ACC112 (cell line): ENCODE results near the gene SEMA4D.
"Not testable (repeated sequence)": the region's sequence is repeated elsewhere in the genome, so short reads cannot be mapped to it uniquely, and the experiment has no call there.

Experiments
- H2AFZ ChIP-seq: fragments of 200-600 bp; sonication (generic); one replicate; pipeline ENCODE4 v1.6.0; 2017; ENCODE audit warnings: antibody characterized with exemption, low read length; ENCODE audit not compliant: unreplicated experiment
- H3K27ac ChIP-seq: fragments of 200-600 bp; sonication (generic); 2 replicates; pipeline ENCODE4 v1.5.1; 2014; ENCODE audit warnings: low read depth, mild to moderate bottlenecking, antibody characterized with exemption, low read length, moderate library complexity
- H3K27me3 ChIP-seq: fragments of 200-600 bp; sonication (generic); 2 replicates; pipeline ENCODE4 v1.6.1; 2014; ENCODE audit warnings: mild to moderate bottlenecking, antibody characterized with exemption, low read length, moderate library complexity, mixed read lengths; ENCODE audit not compliant: insufficient read depth
- H3K36me3 ChIP-seq: fragments of 200-600 bp; sonication (generic); 2 replicates; pipeline ENCODE4 v1.6.1; 2016; ENCODE audit warnings: mild to moderate bottlenecking, antibody characterized with exemption, low read length, moderate library complexity, mixed read lengths; ENCODE audit not compliant: insufficient read depth
- H3K4me1 ChIP-seq: fragments of 200-600 bp; sonication (generic); one replicate; pipeline ENCODE4 v1.6.1; 2016; ENCODE audit warnings: low read length, mixed read lengths; ENCODE audit not compliant: insufficient read depth, unreplicated experiment, control insufficient read depth
- H3K4me3 ChIP-seq: fragments of 200-600 bp; sonication (generic); 2 replicates; pipeline ENCODE4 v1.5.1; 2014; ENCODE audit warnings: mild to moderate bottlenecking, low read depth, low read length
- H3K79me2 ChIP-seq: fragments of 200-600 bp; sonication (generic); one replicate; pipeline ENCODE4 v1.6.0; 2016; ENCODE audit warnings: low read length; ENCODE audit not compliant: control insufficient read depth, unreplicated experiment, insufficient read depth

SEMA4D gene

DNA sequence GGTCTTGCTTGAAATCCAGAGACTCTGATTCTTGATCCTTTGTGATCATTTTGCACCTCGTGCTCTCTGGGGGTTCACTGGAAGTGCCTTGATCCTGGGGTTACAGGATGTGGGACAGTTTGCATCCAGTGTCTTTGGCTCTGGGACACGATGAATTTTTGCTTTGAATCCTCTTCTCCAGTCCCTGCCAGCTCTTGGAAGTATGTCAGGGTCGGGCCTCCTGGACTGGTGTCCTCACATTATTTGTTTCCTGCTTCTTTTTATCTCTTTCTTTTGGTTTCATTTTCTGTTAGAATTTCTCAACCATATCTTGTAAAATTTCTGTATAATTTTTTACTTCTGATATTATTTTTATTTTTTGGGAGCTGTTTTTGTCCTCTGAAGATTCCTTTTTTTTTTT is 145.5 kb downstream of the SEMA4D start:
- Histone ChIP-seq H3K27me3 (no peaks in the 10 kb centered on the region), H3K4me3 (no peak overlapping the region), H3K36me3 (peaks cover 38% of the 10 kb centered on the region; the same call in 1 of the 2 replicates), H3K4me1 (no peaks in the 10 kb centered on the region), H3K79me2 (no peaks in the 10 kb centered on the region), H3K27ac (no peak overlapping the region), H2AFZ (no peak overlapping the region)

- H3K4me1 ChIP-seq = no peaks in the 10 kb centered on the region
- H3K27ac ChIP-seq = no peak overlapping the region
- no peaks in the 10 kb centered on the region for H3K27me3 ChIP-seq
- H3K36me3 ChIP-seq = peaks cover 36% of the 10 kb centered on the region; the same call in 1 of the 2 replicates
- H2AFZ ChIP-seq = no peak overlapping the region
- no peak overlapping the region for H3K4me3 ChIP-seq
- H3K79me2 ChIP-seq = no peaks in the 10 kb centered on the region
Measured at GRCh38 chr9:89351584-89352300, 146.2 kb downstream of the SEMA4D start.

GRCh38 chr9:89350988-89351557 is 146.8 kb downstream of the SEMA4D start:
- Histone ChIP-seq H3K27me3 (no peaks in the 10 kb centered on the region), H3K4me3 (no peak overlapping the region), H3K36me3 (peaks cover 36% of the 10 kb centered on the region; the same call in 1 of the 2 replicates), H3K79me2 (no peaks in the 10 kb centered on the region), H2AFZ (no peak overlapping the region), H3K27ac (no peak overlapping the region), H3K4me1 (no peaks in the 10 kb centered on the region)

DNA sequence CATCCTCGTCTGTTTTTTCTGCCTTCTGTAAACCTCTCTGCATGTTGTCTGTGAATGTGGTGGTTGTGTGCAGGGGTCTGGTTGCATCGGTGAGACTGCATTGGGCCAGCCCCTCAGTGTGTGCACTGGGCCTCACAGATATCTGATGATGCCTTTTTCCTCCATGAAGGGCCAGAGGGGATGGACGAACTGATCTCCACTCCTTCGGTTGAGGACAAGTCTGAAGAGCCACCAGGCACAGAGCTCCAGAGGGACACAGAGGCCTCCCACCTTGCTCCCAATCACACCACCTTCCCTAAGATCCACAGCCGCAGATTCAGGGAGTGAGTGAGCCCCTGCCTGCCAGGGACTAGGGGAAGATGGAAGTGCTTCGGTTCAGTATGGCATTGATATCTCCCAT is 148.3 kb downstream of the SEMA4D start:
- Histone ChIP-seq H3K27me3 (no peaks in the 10 kb centered on the region), H3K4me3 (no peak overlapping the region), H3K79me2 (no peaks in the 10 kb centered on the region), H3K27ac (no peak overlapping the region), H2AFZ (no peak overlapping the region), H3K36me3 (peaks cover 30% of the 10 kb centered on the region; the same call in 1 of the 2 replicates), H3K4me1 (no peaks in the 10 kb centered on the region)

DNA sequence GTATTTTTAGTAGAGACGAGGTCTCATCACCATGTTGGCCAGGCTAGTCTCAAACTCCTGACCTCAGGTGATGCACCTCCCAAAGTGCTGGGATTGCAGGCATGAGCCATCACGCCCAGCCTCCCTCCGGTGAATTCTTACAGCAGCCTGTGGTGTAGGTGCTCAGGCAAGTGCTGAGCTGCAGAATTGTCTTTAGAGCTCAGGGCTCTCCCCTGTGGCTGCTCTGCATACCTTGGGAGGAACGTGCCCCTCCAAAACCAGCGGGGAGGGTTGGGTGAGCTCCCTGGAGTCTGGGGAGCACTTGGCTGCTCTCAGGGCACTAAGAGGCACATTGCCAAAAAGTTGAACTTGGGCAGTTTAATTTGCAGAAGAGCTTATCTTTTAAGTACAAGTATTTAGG is 150.3 kb downstream of the SEMA4D start:
- Histone ChIP-seq H2AFZ (no peak overlapping the region), H3K4me1 (no peaks in the 10 kb centered on the region), H3K79me2 (no peaks in the 10 kb centered on the region), H3K27ac (no peak overlapping the region), H3K27me3 (no peaks in the 10 kb centered on the region), H3K36me3 (peaks cover 31% of the 10 kb centered on the region), H3K4me3 (no peak overlapping the region)

DNA sequence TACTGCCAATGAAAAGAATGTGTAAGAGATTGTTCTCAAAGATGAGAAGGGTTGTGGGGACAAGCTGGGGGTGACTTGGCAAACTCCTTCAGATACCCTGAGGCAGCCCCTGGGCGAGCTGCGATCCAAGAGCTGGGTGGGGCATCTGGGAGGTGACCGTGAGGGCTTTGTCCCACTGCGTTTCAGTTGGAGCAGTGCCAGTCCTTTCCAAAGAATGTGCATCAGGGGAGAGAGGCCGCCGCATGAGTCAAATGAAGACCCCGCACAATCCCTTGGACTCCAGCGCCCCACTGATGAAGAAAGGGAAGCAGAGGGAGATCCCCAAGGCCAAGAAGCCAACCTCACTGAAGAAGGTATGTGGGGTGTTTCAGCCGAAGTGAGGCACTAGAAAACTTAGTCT is 151.2 kb downstream of the SEMA4D start:
- Histone ChIP-seq H2AFZ (no peak overlapping the region), H3K4me3 (no peak overlapping the region), H3K27ac (no peak overlapping the region), H3K4me1 (no peaks in the 10 kb centered on the region), H3K27me3 (no peaks in the 10 kb centered on the region), H3K79me2 (no peaks in the 10 kb centered on the region), H3K36me3 (peaks cover 40% of the 10 kb centered on the region)

GRCh38 chr9:89345476-89345875 is 152.4 kb downstream of the SEMA4D start:
- no peak overlapping the region for H3K27ac ChIP-seq
- no peak overlapping the region for H3K4me3 ChIP-seq
- H3K36me3 ChIP-seq = peaks cover 41% of the 10 kb centered on the region
- H3K79me2 ChIP-seq = no peaks in the 10 kb centered on the region
- H2AFZ ChIP-seq = no peak overlapping the region
- H3K27me3 ChIP-seq = no peaks in the 10 kb centered on the region
- no peaks in the 10 kb centered on the region for H3K4me1 ChIP-seq

DNA sequence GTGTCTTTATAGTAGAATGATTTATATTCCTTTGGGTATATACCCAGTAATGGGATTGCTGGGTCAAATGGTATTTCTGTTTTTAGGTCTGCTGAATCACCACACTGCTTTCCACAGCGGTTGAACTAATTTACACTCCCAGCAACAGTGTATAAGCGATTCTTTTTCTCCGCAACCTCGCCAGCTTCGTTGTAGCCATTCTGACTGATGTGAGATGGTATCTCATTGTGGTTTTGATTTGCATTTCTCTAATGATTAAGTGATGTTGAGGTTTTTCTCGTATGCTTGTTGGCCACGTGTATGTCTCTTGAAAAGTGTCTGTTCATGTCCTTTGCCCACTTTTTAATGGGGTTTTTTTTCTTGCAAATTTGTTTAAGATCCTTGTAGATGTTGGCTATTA is 154.1 kb downstream of the SEMA4D start:
- not testable (repeated sequence) for H2AFZ ChIP-seq, H3K27ac ChIP-seq, H3K4me1 ChIP-seq, H3K4me3 ChIP-seq, H3K79me2 ChIP-seq, H3K27me3 ChIP-seq
- peaks cover 40% of the 10 kb centered on the region for H3K36me3 ChIP-seq

DNA sequence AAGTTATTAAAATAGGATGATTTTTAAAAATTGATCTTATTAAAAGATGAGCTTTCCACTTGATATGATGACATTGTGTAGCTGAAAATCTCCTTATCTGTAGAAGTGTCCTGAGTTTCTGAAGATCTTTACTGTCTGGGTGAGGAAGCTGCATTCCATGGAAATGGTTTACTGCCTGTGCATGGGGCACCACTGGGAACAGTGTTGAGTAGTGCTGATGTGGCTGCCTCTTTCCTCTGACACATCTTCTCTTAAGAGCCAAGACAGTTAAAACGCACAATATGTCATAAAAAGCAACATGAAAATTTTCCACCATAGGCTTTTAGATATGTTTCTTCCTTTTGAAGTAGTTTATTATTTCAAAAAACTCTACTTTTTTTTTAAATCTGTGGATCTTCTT is 155.0 kb downstream of the SEMA4D start:
- Histone ChIP-seq H3K27me3 (no peaks in the 10 kb centered on the region), H3K79me2 (no peaks in the 10 kb centered on the region), H3K27ac (no peak overlapping the region), H3K4me1 (no peaks in the 10 kb centered on the region), H3K36me3 (peaks cover 40% of the 10 kb centered on the region), H3K4me3 (no peak overlapping the region), H2AFZ (no peak overlapping the region)

DNA sequence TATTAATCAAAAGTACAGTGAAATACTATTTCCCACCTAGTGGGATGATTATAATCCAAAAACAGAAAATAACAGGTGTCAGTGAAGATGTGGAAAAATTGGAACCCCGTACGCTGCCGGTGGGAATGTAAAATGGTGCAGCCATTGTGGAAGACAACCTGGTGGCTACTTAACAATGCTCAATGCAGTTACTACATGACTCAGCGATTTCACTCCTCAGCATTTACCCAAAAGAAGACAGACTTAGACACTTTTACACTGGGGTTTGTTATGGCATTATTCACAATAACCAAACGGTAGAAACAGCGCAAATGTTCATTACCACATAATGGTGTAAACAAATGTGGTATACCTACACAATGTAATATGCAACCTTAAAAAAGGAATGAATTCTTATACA is 155.7 kb downstream of the SEMA4D start:
- Histone ChIP-seq H3K27me3 (no peaks in the 10 kb centered on the region), H3K4me1 (no peaks in the 10 kb centered on the region), H2AFZ (no peak overlapping the region), H3K79me2 (no peaks in the 10 kb centered on the region), H3K4me3 (no peak overlapping the region), H3K36me3 (peaks cover 40% of the 10 kb centered on the region), H3K27ac (no peak overlapping the region)

DNA sequence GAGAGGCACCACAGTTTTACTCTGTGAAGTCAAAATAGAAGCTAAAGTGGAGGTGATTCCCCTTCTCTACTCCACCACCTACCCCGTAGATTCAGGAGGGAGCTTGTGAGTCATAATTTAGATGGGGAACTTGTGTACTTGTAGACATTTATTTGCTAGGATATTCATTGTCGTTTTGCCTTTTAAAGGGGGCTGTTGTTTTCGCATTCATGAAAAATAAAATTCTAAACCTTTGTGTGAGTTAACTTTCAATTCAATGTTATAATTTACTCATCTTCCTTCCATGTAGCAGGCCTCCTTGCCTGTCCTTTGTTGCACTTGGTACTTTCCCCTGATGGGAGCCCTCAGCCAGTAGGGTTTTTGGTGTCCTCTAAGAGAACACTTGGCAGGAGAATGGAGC is 157.6 kb downstream of the SEMA4D start:
- peaks cover 40% of the 10 kb centered on the region for H3K36me3 ChIP-seq
- no peak overlapping the region for H3K27ac ChIP-seq
- H2AFZ ChIP-seq = no peak overlapping the region
- H3K79me2 ChIP-seq = no peaks in the 10 kb centered on the region
- no peak overlapping the region for H3K4me3 ChIP-seq
- H3K4me1 ChIP-seq = no peaks in the 10 kb centered on the region
- H3K27me3 ChIP-seq = no peaks in the 10 kb centered on the region
